Activated CD4-positive, CD25-positive, alpha-beta regulatory T cell treated with anti-CD3 and anti-CD28 coated beads, Interleukin-2, amount 50 U/mL, for 16 hours (primary cell): ENCODE results near the gene CHTF18.
"Not testable (repeated sequence)": the region's sequence is repeated elsewhere in the genome, so short reads cannot be mapped to it uniquely, and the experiment has no call there.

Source experiments
- DNase-seq: peaks from one replicate; pipeline ENCODE4 v3.0.0-alpha.2; 2020; ENCODE audit warnings: low read depth, low spot score

Gene CHTF18

GRCh38 chr16:775236-775796 lies 13.1 kb upstream of the CHTF18 start:
- no peak for DNase-seq

GRCh38 chr16:776298-776697 lies 12.1 kb upstream of the CHTF18 start:
- DNase-seq, result not testable (repeated sequence)

GRCh38 chr16:776824-777223 lies 11.6 kb upstream of the CHTF18 start:
- no peak for DNase-seq

GRCh38 chr16:777826-778225 lies 10.6 kb upstream of the CHTF18 start:
- DNase-seq, result no peak

GRCh38 chr16:778447-778846 lies 10.0 kb upstream of the CHTF18 start:
- no peak for DNase-seq

- no peak for DNase-seq
Observed at GRCh38 chr16:778909-779527, 9.4 kb upstream of the CHTF18 start.

GRCh38 chr16:779561-779960 lies 8.9 kb upstream of the CHTF18 start:
- no peak for DNase-seq

GRCh38 chr16:780296-780695 lies 8.1 kb upstream of the CHTF18 start:
- DNase-seq, result no peak

GRCh38 chr16:781346-782010 lies 6.9 kb upstream of the CHTF18 start:
- no peak for DNase-seq

- DNase-seq, result no peak
Observed at GRCh38 chr16:782258-782657, 6.2 kb upstream of the CHTF18 start.

- DNase-seq, result no peak
Observed at GRCh38 chr16:782766-783403, 5.5 kb upstream of the CHTF18 start.

- DNase-seq, result no peak
Observed at GRCh38 chr16:783404-784161, 4.8 kb upstream of the CHTF18 start.

- DNase-seq, result no peak
Observed at GRCh38 chr16:784431-784830, 4.0 kb upstream of the CHTF18 start.

- peak; percentile 42 for DNase-seq
Observed at GRCh38 chr16:785563-786535, 2.6 kb upstream of the CHTF18 start.

- DNase-seq, result no peak
Observed at GRCh38 chr16:787321-787966, 976 bp upstream of the CHTF18 start.

GRCh38 chr16:787978-788398 lies 432 bp upstream of the CHTF18 start, which contains the start of gene RPUSD1:
Gene RPUSD1, minus strand, starts transcription at chr16:788381. Its CDS starts 644 bp downstream, at chr16:787737.
- no peak for DNase-seq

GRCh38 chr16:789191-789850 lies 901 bp downstream of the CHTF18 start:
- DNase-seq, result no peak

- no peak for DNase-seq
Observed at GRCh38 chr16:790086-790485, 1.7 kb downstream of the CHTF18 start.

- DNase-seq, result no peak
Observed at GRCh38 chr16:791131-791530, 2.7 kb downstream of the CHTF18 start.
